ENCODE results near the gene COTL1. TPM values are rescaled to one million over a fixed set of nuclear protein-coding genes. Genes with fewer than 3 reads are reported as not detected.
A peak's percentile ranks its signal among the peaks of the same experiment; 100 is the strongest.

COTL1 gene
- total RNA-seq, 1 donor from 2014 or later, result 210 TPM

DNA sequence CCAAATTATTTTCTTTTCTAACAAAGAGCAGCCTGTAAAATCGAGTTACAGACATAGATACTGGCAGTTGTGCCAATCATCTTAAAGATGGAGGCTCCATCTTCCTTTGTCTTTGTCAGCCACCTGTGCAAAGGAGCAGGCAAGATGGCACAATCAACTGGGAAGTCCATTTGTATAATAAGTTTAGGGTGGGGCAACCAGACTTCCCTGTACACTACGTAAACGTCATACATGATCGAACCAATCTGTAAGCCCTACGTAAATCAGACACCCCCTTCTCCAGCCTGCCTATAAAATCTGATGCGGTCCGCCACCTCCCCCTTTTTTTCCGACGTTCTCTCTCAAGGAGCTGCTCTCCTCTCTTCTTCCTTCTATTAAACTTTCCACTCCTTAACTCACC is 82.0 kb downstream of the COTL1 start:
- Histone ChIP-seq H3K36me3 (ENCODE audit: control insufficient read depth, insufficient read depth, low read length) (no peaks in the 10 kb centered on the region), H3K27me3 (ENCODE audit: control insufficient read depth, insufficient read depth, low read length) (no peaks in the 10 kb centered on the region), H3K4me3 (ENCODE audit: low read depth, low read length) (no peak overlapping the region)
- no peak for DNase-seq (ENCODE audit: low read depth)
- no peak for TF ChIP-seq CTCF (IDR thresholded peaks at IDR 0.05; ENCODE audit: insufficient read depth, low read length, poor library complexity, severe bottlenecking)

- no peaks in the 10 kb centered on the region for H3K27me3 ChIP-seq (ENCODE audit: control insufficient read depth, insufficient read depth, low read length)
- no peaks in the 10 kb centered on the region for H3K36me3 ChIP-seq (ENCODE audit: control insufficient read depth, insufficient read depth, low read length)
- DNase-seq (ENCODE audit: low read depth), result no peak
- no peak for TF ChIP-seq CTCF (IDR thresholded peaks at IDR 0.05; ENCODE audit: insufficient read depth, low read length, poor library complexity, severe bottlenecking)
- no peak overlapping the region for H3K4me3 ChIP-seq (ENCODE audit: low read depth, low read length)
Observed at GRCh38 chr16:84535408-84535807, 82.5 kb downstream of the COTL1 start.

GRCh38 chr16:84534815-84535214 is 83.1 kb downstream of the COTL1 start:
- no peak for TF ChIP-seq CTCF (IDR thresholded peaks at IDR 0.05; ENCODE audit: insufficient read depth, low read length, poor library complexity, severe bottlenecking)
- DNase-seq (ENCODE audit: low read depth), result no peak
- Histone ChIP-seq H3K4me3 (ENCODE audit: low read depth, low read length) (no peak overlapping the region), H3K36me3 (ENCODE audit: control insufficient read depth, insufficient read depth, low read length) (no peaks in the 10 kb centered on the region), H3K27me3 (ENCODE audit: control insufficient read depth, insufficient read depth, low read length) (no peaks in the 10 kb centered on the region)

- H3K4me3 ChIP-seq (ENCODE audit: low read depth, low read length), result no peak overlapping the region
- no peak for DNase-seq (ENCODE audit: low read depth)
- no peak for TF ChIP-seq CTCF (IDR thresholded peaks at IDR 0.05; ENCODE audit: insufficient read depth, low read length, poor library complexity, severe bottlenecking)
- H3K27me3 ChIP-seq (ENCODE audit: control insufficient read depth, insufficient read depth, low read length), result no peaks in the 10 kb centered on the region
- no peaks in the 10 kb centered on the region for H3K36me3 ChIP-seq (ENCODE audit: control insufficient read depth, insufficient read depth, low read length)
Observed at GRCh38 chr16:84532855-84533486, 84.9 kb downstream of the COTL1 start.

- H3K4me3 ChIP-seq (ENCODE audit: low read depth, low read length), result no peak overlapping the region
- no peaks in the 10 kb centered on the region for H3K27me3 ChIP-seq (ENCODE audit: control insufficient read depth, insufficient read depth, low read length)
- no peaks in the 10 kb centered on the region for H3K36me3 ChIP-seq (ENCODE audit: control insufficient read depth, insufficient read depth, low read length)
- no peak for TF ChIP-seq CTCF (IDR thresholded peaks at IDR 0.05; ENCODE audit: insufficient read depth, low read length, poor library complexity, severe bottlenecking)
- peak; percentile 97 for DNase-seq (ENCODE audit: low read depth)
Observed at GRCh38 chr16:84532291-84532724, 85.6 kb downstream of the COTL1 start.

GRCh38 chr16:84531671-84532111 is 86.2 kb downstream of the COTL1 start:
- H3K36me3 ChIP-seq (ENCODE audit: control insufficient read depth, insufficient read depth, low read length), result no peaks in the 10 kb centered on the region
- H3K27me3 ChIP-seq (ENCODE audit: control insufficient read depth, insufficient read depth, low read length), result no peaks in the 10 kb centered on the region
- DNase-seq (ENCODE audit: low read depth), result no peak
- H3K4me3 ChIP-seq (ENCODE audit: low read depth, low read length), result no peak overlapping the region
- TF ChIP-seq CTCF (IDR thresholded peaks at IDR 0.05; ENCODE audit: insufficient read depth, low read length, poor library complexity, severe bottlenecking), result no peak

Measured in kidney epithelial cell (primary cell).